HCT116 (cell line): Measurements from ENCODE around the gene UMPS. TPM values are rescaled to one million over a fixed set of nuclear protein-coding genes. Genes with fewer than 3 reads are reported as not detected.
"Not testable (repeated sequence)": the region's sequence is repeated elsewhere in the genome, so short reads cannot be mapped to it uniquely, and the experiment has no call there.

Experiments used
- ATAC-seq: fragments of 200-7000 bp; cut with Tn5 transposase; 2 replicates; pipeline ENCODE4 v1.9.1; 2020; ENCODE audit warnings: mild to moderate bottlenecking, moderate library complexity
- BruUV-seq: library from RNA; stranded (reverse); fragments of 400-500 nt; replicated peaks from 2 replicates; lab custom pipeline; 2021; lab: Mats Ljungman, UMichigan
- CTCF ChIA-PET: fragments of 300-600 bp; sonication (Branson Sonifier 250); formaldehyde crosslinking; loops from one replicate; lab custom pipeline; 2021; ENCODE audit warnings: antibody characterized with exemption; lab: Charles Lee
- POLR2A ChIA-PET: fragments of 300-600, 350-600 bp; sonication (Branson Sonifier 250); formaldehyde crosslinking; loops from one replicate; lab custom pipeline; 2021; ENCODE audit warnings: antibody characterized with exemption; lab: Charles Lee
- RAD21 ChIA-PET, 2 experiments: fragments of 300-600 bp; sonication (Branson Sonifier 250); formaldehyde crosslinking; loops; one replicate each; lab custom pipeline; 2023; ENCODE audit warnings: low total read pairs in 2 of 2; ENCODE audit not compliant: uncharacterized antibody in 2 of 2, unreplicated experiment in 2 of 2, low non-redundant PET in 1 of 2; lab: Charles Lee
- DNase-seq: peaks from one replicate; pipeline ENCODE4 v3.0.0-alpha.2; 2010; ENCODE audit warnings: low read depth, low spot score
- H2AFZ ChIP-seq: fragments of 200-600 bp; shearing (Covaris generic), sonication (generic); 2 replicates; pipeline ENCODE4 v1.6.1; 2017; ENCODE audit warnings: low read depth, mixed run types, mixed read lengths, antibody characterized with exemption, low read length; ENCODE audit not compliant: poor library complexity, severe bottlenecking
- H3K27ac ChIP-seq: 2 replicates; pipeline ENCODE4 v1.5.1; 2012; ENCODE audit warnings: low read depth, low read length
- H3K27me3 ChIP-seq: fragments of 200-600 bp; sonication (generic); 2 replicates; pipeline ENCODE4 v1.6.1; 2016; ENCODE audit warnings: mixed run types, low read length, mixed read lengths; ENCODE audit not compliant: insufficient read depth
- H3K36me3 ChIP-seq, 2 experiments: fragments of 200-500 bp in 1 of 2; fragments of 200-600 bp in 1 of 2; sonication (Bioruptor generic) in 1 of 2; sonication (generic) in 1 of 2; 2 replicates each; pipeline versions ENCODE4 v1.5.1 to v1.6.1; 2014 to 2016; ENCODE audit warnings: low read length in 2 of 2, inconsistent platforms in 1 of 2, mixed read lengths in 1 of 2, mixed run types in 1 of 2; ENCODE audit not compliant: insufficient read depth in 2 of 2, control insufficient read depth in 1 of 2
- H3K4me1 ChIP-seq, 2 experiments: fragments of 200-600 bp in 1 of 2; sonication (generic) in 1 of 2; 2 replicates each; pipeline versions ENCODE4 v1.5.1 to v1.6.1; 2012 to 2017; ENCODE audit warnings: low read length in 2 of 2, inconsistent platforms in 1 of 2, mild to moderate bottlenecking in 1 of 2, mixed read lengths in 1 of 2, mixed run types in 1 of 2, moderate library complexity in 1 of 2; ENCODE audit not compliant: insufficient read depth in 2 of 2, control insufficient read depth in 1 of 2
- H3K4me2 ChIP-seq: fragments of 200-600 bp; sonication (generic); 2 replicates; pipeline ENCODE4 v1.6.1; 2017; ENCODE audit warnings: mixed run types, low read length, mixed read lengths
- H3K4me3 ChIP-seq, 2 experiments: fragments of 200-600 bp in 1 of 2; sonication (generic) in 1 of 2; replicated peaks in 1 of 2; 2 replicates each; pipeline ENCODE4 v1.5.1; 2011 to 2016; ENCODE audit warnings: low read length in 2 of 2, control low read depth in 1 of 2, low read depth in 1 of 2, mild to moderate bottlenecking in 1 of 2, mixed read lengths in 1 of 2, mixed run types in 1 of 2
- H3K79me2 ChIP-seq: fragments of 200-600 bp; sonication (generic); 2 replicates; pipeline ENCODE4 v1.6.1; 2017; ENCODE audit warnings: mild to moderate bottlenecking, mixed run types, low read length, moderate library complexity, mixed read lengths; ENCODE audit not compliant: insufficient read depth
- H3K9ac ChIP-seq: fragments of 200-600 bp; sonication (generic); 2 replicates; pipeline ENCODE4 v1.6.1; 2016; ENCODE audit warnings: low read length, mixed read lengths
- H3K9me2 ChIP-seq: fragments of 200-600 bp; sonication (generic), shearing (Covaris generic); 2 replicates; pipeline ENCODE4 v1.6.1; 2017; ENCODE audit warnings: mixed run types, mild to moderate bottlenecking, moderate library complexity; ENCODE audit not compliant: insufficient read depth
- H3K9me3 ChIP-seq, 2 experiments: fragments of 200-500 bp in 1 of 2; fragments of 200-600 bp in 1 of 2; sonication (Bioruptor generic) in 1 of 2; sonication (generic) in 1 of 2; 2 replicates each; pipeline ENCODE4 v1.6.1; 2014 to 2017; ENCODE audit warnings: low read length in 2 of 2, mixed read lengths in 2 of 2, inconsistent platforms in 1 of 2, low read depth in 1 of 2, mild to moderate bottlenecking in 1 of 2, mixed run types in 1 of 2, moderate library complexity in 1 of 2; ENCODE audit not compliant: control insufficient read depth in 1 of 2, insufficient read depth in 1 of 2
- H4K20me1 ChIP-seq: fragments of 200-600 bp; sonication (generic), shearing (Covaris generic); 2 replicates; pipeline ENCODE4 v1.6.1; 2017; ENCODE audit warnings: mixed run types, mild to moderate bottlenecking, moderate library complexity; ENCODE audit not compliant: insufficient read depth
- ATF3 ChIP-seq: IDR thresholded peaks from 2 replicates; pipeline ENCODE4 v1.6.1; 2012
- EGR1 ChIP-seq: IDR thresholded peaks from 2 replicates; pipeline ENCODE4 v1.6.1; 2012; ENCODE audit warnings: low read depth
- EZH2 ChIP-seq: fragments of 200-600 bp; sonication (generic); IDR thresholded peaks from 2 replicates; pipeline ENCODE4 v1.6.1; 2017; ENCODE audit warnings: antibody characterized with exemption, mixed run types
- EZH2phosphoT487 ChIP-seq: fragments of 200-600 bp; IDR thresholded peaks from 2 replicates; pipeline ENCODE4 v1.6.1; 2018; ENCODE audit warnings: antibody characterized with exemption, borderline replicate concordance
- FOSL1 ChIP-seq: IDR thresholded peaks from 2 replicates; pipeline ENCODE4 v1.6.1; 2012; ENCODE audit warnings: low read depth
- JUND ChIP-seq: IDR thresholded peaks from 2 replicates; pipeline ENCODE4 v1.6.1; 2012
- MAX ChIP-seq: IDR thresholded peaks from 2 replicates; pipeline ENCODE4 v1.6.1; 2012
- POLR2A ChIP-seq: IDR thresholded peaks from 2 replicates; pipeline ENCODE4 v1.7.0; 2011; ENCODE audit warnings: borderline replicate concordance; ENCODE audit not compliant: insufficient read depth, insufficient read length; ENCODE audit errors: extremely low read depth
- POLR2AphosphoS5 ChIP-seq: IDR thresholded peaks from 2 replicates; pipeline ENCODE4 v1.6.1; 2011; ENCODE audit warnings: mild to moderate bottlenecking, low read depth, low read length, moderate library complexity
- RAD21 ChIP-seq: IDR thresholded peaks from 2 replicates; pipeline ENCODE4 v1.6.1; 2012; ENCODE audit warnings: low read depth, mild to moderate bottlenecking
- SIN3A ChIP-seq: IDR thresholded peaks from 2 replicates; pipeline ENCODE4 v1.6.1; 2012; ENCODE audit warnings: low read depth
- SRF ChIP-seq: IDR thresholded peaks from 2 replicates; pipeline ENCODE4 v1.6.1; 2012; ENCODE audit warnings: low read depth
- YY1 ChIP-seq: IDR thresholded peaks from 2 replicates; pipeline ENCODE4 v1.6.1; 2011; ENCODE audit warnings: low read length, low read depth, moderate library complexity, mild to moderate bottlenecking; ENCODE audit not compliant: insufficient replicate concordance; ENCODE audit errors: extremely low read depth
- ZFX ChIP-seq: fragments of 450-650 bp; IDR thresholded peaks from 2 replicates; pipeline ENCODE4 v1.6.1; 2017
- ZNF274 ChIP-seq: fragments of 200-500 bp; sonication (Bioruptor generic); IDR thresholded peaks from 2 replicates; pipeline ENCODE4 v1.6.1; 2014; ENCODE audit warnings: mild to moderate bottlenecking, low read depth, low read length, inconsistent platforms
- intact Hi-C: fragments of 100-400 bp; cut with micrococcal nuclease; formaldehyde crosslinking; loops from 2 replicates; pipeline ENCODE4 v1.10.0; 2022
- total RNA-seq: library from RNA; stranded (reverse); gene quantifications from one replicate; pipeline ENCODE4 v1.2.1, GENCODE V29; 2021; ENCODE audit not compliant: unreplicated experiment

The UMPS gene
- total RNA-seq, 1 experiment from 2014 or later: 41.3 TPM

GRCh38 chr3:124788254-124788745 lies 58.0 kb downstream of the UMPS start:
- no peaks in the 10 kb centered on the region for H3K36me3 ChIP-seq
- no peak for ATAC-seq
- POLR2A ChIA-PET: interaction anchor here (2.0 kb wide), 1 partner anchor 113 kb away, joined by 7 read pairs; no protein-coding TSS in a partner anchor

GRCh38 chr3:124789103-124789502 lies 58.9 kb downstream of the UMPS start:
- H3K4me3 ChIP-seq, H3K27ac ChIP-seq, H2AFZ ChIP-seq, BruUV-seq, H3K4me2 ChIP-seq, RAD21 ChIA-PET, H3K9ac ChIP-seq, POLR2A ChIA-PET, H3K36me3 ChIP-seq, DNase-seq, H3K27me3 ChIP-seq, H3K9me3 ChIP-seq, ATAC-seq, intact Hi-C loops, H3K79me2 ChIP-seq, H4K20me1 ChIP-seq, H3K9me2 ChIP-seq: not testable (repeated sequence)
- CTCF ChIA-PET: interaction anchor here (3.2 kb wide), 1 partner anchor 113 kb away, joined by 98 read pairs; no protein-coding TSS in a partner anchor
- H3K4me1 ChIP-seq: peaks cover 11 to 25% of the 10 kb centered on the region in 2 experiments; a peak in 3 of 4 replicates

More at GRCh38 chr3:124788254-124788745, 58.0 kb downstream of the UMPS start:
- Histone ChIP-seq H3K4me3 (no peak overlapping the region), H3K79me2 (no peaks in the 10 kb centered on the region), H3K9ac (no peak overlapping the region), H3K4me1 (peaks cover 11 to 17% of the 10 kb centered on the region in 2 experiments; a peak in 3 of 4 replicates), H3K27me3 (no peaks in the 10 kb centered on the region), H3K9me3 (no peaks in the 10 kb centered on the region), H2AFZ (no peak overlapping the region), H3K4me2 (no peak overlapping the region), H3K9me2 (no peaks in the 10 kb centered on the region), H3K27ac (no peak overlapping the region), H4K20me1 (no peaks in the 10 kb centered on the region)
- intact Hi-C loops: no loop called here
- BruUV-seq: no TSS peak
- CTCF ChIA-PET: interaction anchor here (2.7 to 3.2 kb wide), 3 partner anchors 27 to 118 kb away, joined by 18 to 98 read pairs (median 19); no protein-coding TSS in a partner anchor
- DNase-seq: no peak
- RAD21 ChIA-PET: interaction anchor here (0.9 to 2.7 kb wide), 2 partner anchors 113 kb away, joined by 3 to 21 read pairs; no protein-coding TSS in a partner anchor
- TF ChIP-seq EZH2 (no peak), RAD21 (no peak), ZFX (no peak), POLR2A (no peak), JUND (no peak), POLR2AphosphoS5 (no peak), ATF3 (no peak), EZH2phosphoT487 (no peak), FOSL1 (no peak), YY1 (no peak), ZNF274 (no peak), MAX (no peak), SRF (no peak), SIN3A (no peak), EGR1 (no peak)
